Tibial artery (tissue), 4 donors: ENCODE measurements around the gene ZBTB25.

Experiments used
- DNase-seq, 2 donors: peaks; one replicate each; pipeline ENCODE4 v3.0.0-alpha.2; 2019
- H3K27ac ChIP-seq, 2 donors: fragments of 200-600 bp; sonication (generic) in 1 of 2; 1 replicate in 1 of 2; 2 replicates in 1 of 2; pipeline ENCODE4 v1.5.1; 2018 to 2019; ENCODE audit warnings: mild to moderate bottlenecking in 1 of 2
- H3K27me3 ChIP-seq, 2 donors: fragments of 200-600 bp; sonication (generic) in 1 of 2; one replicate each; pipeline versions ENCODE4 v1.5.1 to v1.6.0; 2016 to 2019
- H3K36me3 ChIP-seq, 3 donors: fragments of 200-600 bp; sonication (generic) in 2 of 3; one replicate each; pipeline ENCODE4 v1.5.1; 2016 to 2019; ENCODE audit warnings: mild to moderate bottlenecking in 2 of 3
- H3K4me1 ChIP-seq, 4 donors: fragments of 200-600 bp; sonication (generic) in 2 of 4; 1 replicate in 3 of 4; 2 replicates in 1 of 4; pipeline ENCODE4 v1.5.1; 2016 to 2019
- H3K4me3 ChIP-seq, 2 donors: fragments of 200-600 bp; sonication (generic) in 1 of 2; 1 replicate in 1 of 2; 2 replicates in 1 of 2; pipeline ENCODE4 v1.5.1; 2018 to 2019; ENCODE audit warnings: mild to moderate bottlenecking in 2 of 2
- H3K9me3 ChIP-seq, 3 donors: fragments of 200-600 bp; sonication (generic) in 1 of 3; one replicate each; pipeline ENCODE4 v1.5.1; 2016 to 2019
- intact Hi-C: fragments of 100-400 bp; cut with DNase I; formaldehyde crosslinking; loops from one replicate; pipeline ENCODE4 v1.15.0; 2023; ENCODE audit warnings: low total_unique reads
- TF ChIP-seq, protein P1 (sequence below), 2 experiments: fragments of 200-600 bp in 1 of 2; fragments of 450-650 bp in 1 of 2; IDR thresholded peaks; one replicate each; pipeline ENCODE4 v1.5.1; 2017 to 2019; ENCODE audit warnings: antibody characterized with exemption in 2 of 2, mild to moderate bottlenecking in 1 of 2, moderate library complexity in 1 of 2

The ZBTB25 gene

DNA sequence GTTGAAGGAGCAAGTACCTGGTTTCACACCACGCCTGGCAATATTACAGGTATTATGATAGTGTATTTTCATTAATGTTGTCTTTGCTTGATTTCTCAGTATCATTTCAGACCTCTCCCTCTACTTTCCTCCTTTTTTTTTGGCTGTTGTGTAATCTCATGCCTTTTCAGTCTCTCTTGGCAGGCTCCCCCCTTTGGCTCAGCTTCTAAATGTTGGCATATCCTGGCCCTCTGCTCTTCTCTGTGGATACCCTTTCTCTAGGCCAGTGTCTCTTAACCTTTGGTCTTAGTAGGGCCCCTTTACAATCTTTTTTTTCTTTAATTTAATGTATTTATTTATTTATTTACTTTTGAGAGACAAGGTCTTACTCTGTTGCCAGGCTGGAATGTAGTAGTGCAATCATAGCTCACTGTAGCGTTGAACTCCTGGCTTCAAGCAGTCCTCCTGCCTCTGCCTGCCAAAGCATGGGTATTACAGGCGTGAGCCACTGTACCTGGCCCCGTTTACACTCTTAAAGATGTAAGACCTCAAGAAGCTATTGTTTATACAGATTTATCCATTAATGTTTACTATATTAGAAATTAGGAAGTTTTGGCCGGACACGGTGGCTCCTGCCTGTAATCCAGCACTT is 102.7 kb downstream of the ZBTB25 start:
- Histone ChIP-seq H3K27ac (peak overlapping the region in 1 of 2 donors; percentile 34), H3K36me3 (peaks cover 0 to 16% (median 5%) of the 10 kb centered on the region in 3 donors), H3K9me3 (no peaks in the 10 kb centered on the region), H3K27me3 (no peaks in the 10 kb centered on the region), H3K4me1 (peaks cover 0 to 14% (median 8%) of the 10 kb centered on the region in 4 donors), H3K4me3 (no peak overlapping the region)
- intact Hi-C loops = no loop called here
- no peak for DNase-seq
- TF ChIP-seq, protein P1, sequence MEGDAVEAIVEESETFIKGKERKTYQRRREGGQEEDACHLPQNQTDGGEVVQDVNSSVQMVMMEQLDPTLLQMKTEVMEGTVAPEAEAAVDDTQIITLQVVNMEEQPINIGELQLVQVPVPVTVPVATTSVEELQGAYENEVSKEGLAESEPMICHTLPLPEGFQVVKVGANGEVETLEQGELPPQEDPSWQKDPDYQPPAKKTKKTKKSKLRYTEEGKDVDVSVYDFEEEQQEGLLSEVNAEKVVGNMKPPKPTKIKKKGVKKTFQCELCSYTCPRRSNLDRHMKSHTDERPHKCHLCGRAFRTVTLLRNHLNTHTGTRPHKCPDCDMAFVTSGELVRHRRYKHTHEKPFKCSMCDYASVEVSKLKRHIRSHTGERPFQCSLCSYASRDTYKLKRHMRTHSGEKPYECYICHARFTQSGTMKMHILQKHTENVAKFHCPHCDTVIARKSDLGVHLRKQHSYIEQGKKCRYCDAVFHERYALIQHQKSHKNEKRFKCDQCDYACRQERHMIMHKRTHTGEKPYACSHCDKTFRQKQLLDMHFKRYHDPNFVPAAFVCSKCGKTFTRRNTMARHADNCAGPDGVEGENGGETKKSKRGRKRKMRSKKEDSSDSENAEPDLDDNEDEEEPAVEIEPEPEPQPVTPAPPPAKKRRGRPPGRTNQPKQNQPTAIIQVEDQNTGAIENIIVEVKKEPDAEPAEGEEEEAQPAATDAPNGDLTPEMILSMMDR (IDR thresholded peaks at IDR 0.05) = no peak
